ENCODE measurements around the gene ANKRD22. TPM values are rescaled to one million over a fixed set of nuclear protein-coding genes. Genes with fewer than 3 reads are reported as not detected.

The ANKRD22 gene
- total and polyA plus RNA-seq, 12 donors, result 0.29 to 2.0 (median 0.40) TPM; not detected in 4

- intact Hi-C loops (cut with DNase I), result no loop called here
- TF ChIP-seq POLR2A (IDR thresholded peaks at IDR 0.05) (no peak), CTCF (IDR thresholded peaks at IDR 0.05) (no peak)
- 70 to 77% (median 75%) methylated on average over 6 of the region's 6 CpGs for WGBS, 4 donors
Observed at GRCh38 chr10:88804083-88804812, 47.4 kb downstream of the ANKRD22 start.

GRCh38 chr10:88803641-88804040 lies 48.0 kb downstream of the ANKRD22 start:
- intact Hi-C loops (cut with DNase I), result no loop called here
- Histone ChIP-seq H3K27me3 (no peaks in the 10 kb centered on the region), H3K4me3 (no peak overlapping the region), H3K27ac (no peak overlapping the region), H3K4me1 (replicated peaks in 1 of 2) (no peaks in the 10 kb centered on the region), H3K9me3 (replicated peaks in 1 of 3) (no peaks in the 10 kb centered on the region), H3K36me3 (replicated peaks in 1 of 2) (no peaks in the 10 kb centered on the region)
- no peak for DNase-seq
- 94 to 100% (median 96%) methylated on average over 2 of the region's 2 CpGs for WGBS, 4 donors
- no peak for TF ChIP-seq CTCF (IDR thresholded peaks at IDR 0.05)
- no peak for TF ChIP-seq POLR2A (IDR thresholded peaks at IDR 0.05)

More at GRCh38 chr10:88804083-88804812, 47.4 kb downstream of the ANKRD22 start:
- Histone ChIP-seq H3K9me3 (replicated peaks in 1 of 3) (no peaks in the 10 kb centered on the region), H3K36me3 (replicated peaks in 1 of 2) (no peaks in the 10 kb centered on the region), H3K27me3 (no peaks in the 10 kb centered on the region), H3K4me3 (no peak overlapping the region), H3K4me1 (replicated peaks in 1 of 2) (no peaks in the 10 kb centered on the region), H3K27ac (no peak overlapping the region)
- no peak for DNase-seq

- intact Hi-C loops (cut with DNase I), result no loop called here
Observed at GRCh38 chr10:88802523-88803285, 48.9 kb downstream of the ANKRD22 start, which contains the start of gene LIPM. LIPM (plus strand) TSS chr10:88802730; CDS start chr10:88802897, 167 bp downstream.

More at GRCh38 chr10:88802523-88803285, 48.9 kb downstream of the ANKRD22 start, which contains the start of gene LIPM:
- Histone ChIP-seq H3K36me3 (replicated peaks in 1 of 2) (no peaks in the 10 kb centered on the region), H3K4me1 (replicated peaks in 1 of 2) (no peaks in the 10 kb centered on the region), H3K4me3 (no peak within 1 kb of the TSS), H3K27ac (no peak within 1 kb of the TSS), H3K27me3 (no peaks in the 10 kb centered on the region), H3K9me3 (replicated peaks in 1 of 3) (no peaks in the 10 kb centered on the region)
- DNase-seq, result no peak
- 82 to 92% (median 87%) methylated on average over 2 of the region's 2 CpGs for WGBS, 4 donors
- TF ChIP-seq CTCF (IDR thresholded peaks at IDR 0.05) (no peak), POLR2A (IDR thresholded peaks at IDR 0.05) (no peak)

Data from adrenal gland (tissue), 12 donors.